Progenitor cell of endocrine pancreas (in vitro differentiated cells): ENCODE results near the gene GNPDA1. TPM values are rescaled to one million over a fixed set of nuclear protein-coding genes. Genes with fewer than 3 reads are reported as not detected.

ENCODE experiments used
- DNase-seq: peaks from one replicate; pipeline ENCODE4 v3.0.0; 2021; ENCODE audit warnings: low spot score; ENCODE audit not compliant: unreplicated experiment
- H3K27ac Mint-ChIP-seq: 2 replicates; pipeline ENCODE4 v1.8.0; 2021; ENCODE audit warnings: mild to moderate bottlenecking, moderate library complexity, mixed read lengths
- H3K27me3 Mint-ChIP-seq: 2 replicates; pipeline ENCODE4 v1.8.0; 2021; ENCODE audit warnings: mixed read lengths
- H3K36me3 Mint-ChIP-seq: 2 replicates; pipeline ENCODE4 v1.8.0; 2022; ENCODE audit warnings: mixed read lengths; ENCODE audit not compliant: insufficient read depth
- H3K4me1 Mint-ChIP-seq: 2 replicates; pipeline ENCODE4 v1.8.0; 2021; ENCODE audit warnings: low read depth, mixed read lengths
- H3K4me3 Mint-ChIP-seq: 2 replicates; pipeline ENCODE4 v1.8.0; 2021; ENCODE audit warnings: low read depth, mild to moderate bottlenecking, moderate library complexity, mixed read lengths
- H3K9me3 Mint-ChIP-seq: 2 replicates; pipeline ENCODE4 v1.8.0; 2021; ENCODE audit warnings: low read depth, mixed read lengths
- CTCF ChIP-seq: fragments of 200-600 bp; sonication (generic); IDR thresholded peaks from one replicate; pipeline ENCODE4 v1.5.0; 2021; ENCODE audit warnings: antibody characterized with exemption, mild to moderate bottlenecking; ENCODE audit not compliant: unreplicated experiment
- total RNA-seq: library from RNA; stranded (reverse); gene quantifications from 2 replicates; pipeline ENCODE4 v1.2.1, GENCODE V29; 2021

GNPDA1 gene
- total RNA-seq, 1 donor from 2014 or later = 115 TPM

- Mint-ChIP-seq H3K4me1 (peaks cover 16% of the 10 kb centered on the region), H3K36me3 (peaks cover 43% of the 10 kb centered on the region)
These were observed 30.2 kb downstream of the GNPDA1 start for GRCh38 chr5:141982626-141983025.

GRCh38 chr5:141978389-141978788 lies 34.4 kb downstream of the GNPDA1 start:
- Mint-ChIP-seq H3K27me3 (no peaks in the 10 kb centered on the region), H3K36me3 (peaks cover 41% of the 10 kb centered on the region), H3K9me3 (no peaks in the 10 kb centered on the region), H3K4me3 (no peak overlapping the region), H3K27ac (no peak overlapping the region), H3K4me1 (peaks cover 18% of the 10 kb centered on the region)
- no peak for DNase-seq
- no peak for TF ChIP-seq CTCF

More at GRCh38 chr5:141982626-141983025, 30.2 kb downstream of the GNPDA1 start:
- no peak for DNase-seq
- TF ChIP-seq CTCF = no peak
- no peaks in the 10 kb centered on the region for H3K9me3 Mint-ChIP-seq
- no peak overlapping the region for H3K4me3 Mint-ChIP-seq
- H3K27ac Mint-ChIP-seq = peak overlapping the region; percentile 86
- H3K27me3 Mint-ChIP-seq = no peaks in the 10 kb centered on the region

- Mint-ChIP-seq H3K4me1 (peaks cover 5% of the 10 kb centered on the region), H3K4me3 (no peak overlapping the region), H3K27ac (no peak overlapping the region), H3K9me3 (no peaks in the 10 kb centered on the region), H3K27me3 (no peaks in the 10 kb centered on the region), H3K36me3 (peaks cover 36% of the 10 kb centered on the region)
- DNase-seq = no peak
- no peak for TF ChIP-seq CTCF
These were observed 36.7 kb downstream of the GNPDA1 start for GRCh38 chr5:141976176-141976575.

- H3K36me3 Mint-ChIP-seq = peaks cover 25% of the 10 kb centered on the region
- H3K27me3 Mint-ChIP-seq = no peaks in the 10 kb centered on the region
- H3K27ac Mint-ChIP-seq = no peak overlapping the region
- peaks cover 17% of the 10 kb centered on the region for H3K4me1 Mint-ChIP-seq
- H3K9me3 Mint-ChIP-seq = no peaks in the 10 kb centered on the region
- no peak for DNase-seq
- TF ChIP-seq CTCF = no peak
- H3K4me3 Mint-ChIP-seq = no peak overlapping the region
These were observed 38.8 kb downstream of the GNPDA1 start for GRCh38 chr5:141973871-141974595.

- Mint-ChIP-seq H3K9me3 (no peaks in the 10 kb centered on the region), H3K4me1 (peaks cover 17% of the 10 kb centered on the region), H3K27ac (peak overlapping the region; percentile 98), H3K36me3 (peaks cover 16% of the 10 kb centered on the region), H3K4me3 (peak overlapping the region; percentile 95), H3K27me3 (no peaks in the 10 kb centered on the region)
- no peak for DNase-seq
- TF ChIP-seq CTCF = no peak
These were observed 42.8 kb downstream of the GNPDA1 start for GRCh38 chr5:141969783-141970771.
